PC-3 (cell line): ENCODE results near the gene ZNF423. TPM values are rescaled to one million over a fixed set of nuclear protein-coding genes. Genes with fewer than 3 reads are reported as not detected.

ENCODE experiments used
- ATAC-seq: fragments of 200-7000 bp; cut with Tn5 transposase; 2 replicates; pipeline ENCODE4 v1.9.1; 2020; ENCODE audit warnings: mild to moderate bottlenecking, moderate library complexity
- BruUV-seq: library from RNA; stranded (reverse); fragments of 400-500 nt; replicated peaks from 2 replicates; lab custom pipeline; 2021; lab: Mats Ljungman, UMichigan
- CTCF ChIA-PET: fragments of 300-600 bp; sonication (Branson Sonifier 250); formaldehyde crosslinking; loops from one replicate; lab custom pipeline; 2022; ENCODE audit warnings: antibody characterized with exemption; lab: Charles Lee
- POLR2A ChIA-PET: fragments of 300-600 bp; sonication (Branson Sonifier 250); formaldehyde crosslinking; loops from one replicate; lab custom pipeline; 2022; ENCODE audit warnings: antibody characterized with exemption; ENCODE audit not compliant: unreplicated experiment; lab: Charles Lee
- DNase-seq: peaks from one replicate; pipeline ENCODE4 v3.0.0-alpha.2; 2015
- H2AFZ ChIP-seq: fragments of 300-600 bp; sonication (generic); 2 replicates; pipeline ENCODE4 v1.6.0; 2016; ENCODE audit warnings: antibody characterized with exemption, low read length
- H3F3A ChIP-seq: fragments of 300-600 bp; sonication (generic); one replicate; pipeline ENCODE4 v1.6.0; 2017; ENCODE audit warnings: antibody characterized with exemption, low read length, control low read depth, mild to moderate bottlenecking; ENCODE audit not compliant: unreplicated experiment
- H3K27ac ChIP-seq: fragments of 300-600 bp; sonication (generic); 2 replicates; pipeline ENCODE4 v1.5.1; 2016; ENCODE audit warnings: mild to moderate bottlenecking, low read length
- H3K27me3 ChIP-seq: fragments of 300-600 bp; sonication (generic); 2 replicates; pipeline ENCODE4 v1.6.1; 2016; ENCODE audit warnings: low read length, mixed read lengths
- H3K36me3 ChIP-seq: fragments of 300-600 bp; sonication (generic); 2 replicates; pipeline ENCODE4 v1.6.1; 2016; ENCODE audit warnings: low read depth, mixed run types, low read length, mixed read lengths
- H3K4me1 ChIP-seq: fragments of 300-600 bp; sonication (generic); 2 replicates; pipeline ENCODE4 v1.5.1; 2016; ENCODE audit warnings: low read length; ENCODE audit not compliant: insufficient read depth
- H3K4me2 ChIP-seq: fragments of 300-600 bp; sonication (generic); 2 replicates; pipeline ENCODE4 v1.6.0; 2016; ENCODE audit warnings: low read length
- H3K4me3 ChIP-seq: fragments of 300-600 bp; sonication (generic); 2 replicates; pipeline ENCODE4 v1.5.1; 2016; ENCODE audit warnings: mild to moderate bottlenecking, low read length, mixed read lengths
- H3K79me2 ChIP-seq: fragments of 300-600 bp; sonication (generic); 2 replicates; pipeline ENCODE4 v1.6.1; 2017; ENCODE audit warnings: low read length, mixed read lengths
- H3K9ac ChIP-seq: fragments of 300-600 bp; sonication (generic); 2 replicates; pipeline ENCODE4 v1.6.0; 2016; ENCODE audit warnings: mild to moderate bottlenecking, low read length
- H3K9me2 ChIP-seq: fragments of 300-600 bp; sonication (generic); replicated peaks from 2 replicates; pipeline ENCODE4 v1.6.1; 2016; ENCODE audit warnings: mixed run types, low read length, mixed read lengths
- H3K9me3 ChIP-seq: fragments of 300-600 bp; sonication (generic); 2 replicates; pipeline ENCODE4 v1.6.1; 2016; ENCODE audit warnings: low read length, mixed read lengths
- H4K20me1 ChIP-seq: fragments of 300-600 bp; sonication (generic); 2 replicates; pipeline ENCODE4 v1.6.1; 2016; ENCODE audit warnings: low read length, mixed read lengths
- EZH2 ChIP-seq: fragments of 300-600 bp; sonication (generic); IDR thresholded peaks from one replicate; pipeline ENCODE4 v1.6.1; 2017; ENCODE audit warnings: antibody characterized with exemption, mild to moderate bottlenecking, low read length; ENCODE audit not compliant: unreplicated experiment
- EZH2phosphoT487 ChIP-seq: fragments of 300-600 bp; sonication (generic); IDR thresholded peaks from 2 replicates; pipeline ENCODE4 v1.6.1; 2018; ENCODE audit warnings: mild to moderate bottlenecking, antibody characterized with exemption, low read length, borderline replicate concordance
- intact Hi-C: fragments of 100-400 bp; cut with micrococcal nuclease; formaldehyde crosslinking; loops from 2 replicates; pipeline ENCODE4 v1.9.0; 2023
- total RNA-seq: library from RNA; depleted of rRNA; stranded (reverse); fragments of >200 nt; gene quantifications from 2 replicates; pipeline ENCODE4 v1.2.3, GENCODE V29; 2014
- TF ChIP-seq, protein P1 (sequence below): fragments of 300-600 bp; sonication (generic); conservative IDR thresholded peaks from 2 replicates; pipeline ENCODE4 v1.5.1; 2017; ENCODE audit warnings: antibody characterized with exemption, low read depth, mild to moderate bottlenecking, low read length

Gene ZNF423
- total RNA-seq, 1 experiment from 2014 or later: not detected

DNA sequence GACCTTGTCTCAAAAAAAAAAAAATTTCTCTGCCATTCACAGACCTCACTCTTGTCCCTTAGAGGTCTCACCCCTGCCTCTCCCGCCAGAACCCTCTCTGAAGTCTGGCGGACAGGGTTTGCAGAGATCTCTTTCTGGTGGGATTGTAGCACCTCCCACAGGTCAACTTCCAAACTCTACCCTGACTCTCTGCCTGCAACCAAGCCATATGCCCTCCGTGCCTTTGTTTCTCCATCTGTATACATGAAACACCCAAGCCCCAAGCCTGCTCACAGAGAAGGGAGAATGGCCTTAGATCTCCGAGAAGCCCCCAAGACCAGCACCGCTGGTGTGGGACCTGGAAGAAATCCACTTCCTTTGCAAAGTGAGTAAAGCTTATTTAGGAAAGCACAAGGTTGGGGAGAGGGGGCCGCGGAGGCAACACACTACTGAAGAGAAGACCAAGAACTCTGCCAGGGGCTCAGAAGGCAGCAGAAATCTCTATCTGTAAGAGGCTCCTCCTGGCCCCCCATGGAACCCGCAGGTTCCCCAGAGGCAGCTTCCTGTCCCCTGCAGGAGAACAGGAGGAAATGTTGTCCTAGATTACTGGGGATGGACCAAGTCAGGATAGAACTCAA lies 262.4 kb downstream of the ZNF423 start:
- DNase-seq (no peak), ATAC-seq (no peak)
- no peak overlapping the region for H3K27ac ChIP-seq
- H3K9ac ChIP-seq: no peak overlapping the region
- H3K27me3 ChIP-seq: peaks cover 32% of the 10 kb centered on the region; the same call in 1 of the 2 replicates
- H3K4me2 ChIP-seq: no peak overlapping the region
- TF ChIP-seq, protein P1, sequence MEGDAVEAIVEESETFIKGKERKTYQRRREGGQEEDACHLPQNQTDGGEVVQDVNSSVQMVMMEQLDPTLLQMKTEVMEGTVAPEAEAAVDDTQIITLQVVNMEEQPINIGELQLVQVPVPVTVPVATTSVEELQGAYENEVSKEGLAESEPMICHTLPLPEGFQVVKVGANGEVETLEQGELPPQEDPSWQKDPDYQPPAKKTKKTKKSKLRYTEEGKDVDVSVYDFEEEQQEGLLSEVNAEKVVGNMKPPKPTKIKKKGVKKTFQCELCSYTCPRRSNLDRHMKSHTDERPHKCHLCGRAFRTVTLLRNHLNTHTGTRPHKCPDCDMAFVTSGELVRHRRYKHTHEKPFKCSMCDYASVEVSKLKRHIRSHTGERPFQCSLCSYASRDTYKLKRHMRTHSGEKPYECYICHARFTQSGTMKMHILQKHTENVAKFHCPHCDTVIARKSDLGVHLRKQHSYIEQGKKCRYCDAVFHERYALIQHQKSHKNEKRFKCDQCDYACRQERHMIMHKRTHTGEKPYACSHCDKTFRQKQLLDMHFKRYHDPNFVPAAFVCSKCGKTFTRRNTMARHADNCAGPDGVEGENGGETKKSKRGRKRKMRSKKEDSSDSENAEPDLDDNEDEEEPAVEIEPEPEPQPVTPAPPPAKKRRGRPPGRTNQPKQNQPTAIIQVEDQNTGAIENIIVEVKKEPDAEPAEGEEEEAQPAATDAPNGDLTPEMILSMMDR: no peak
- TF ChIP-seq EZH2 (no peak), EZH2phosphoT487 (no peak)
- POLR2A ChIA-PET: no interaction called here
- no peaks in the 10 kb centered on the region for H3K9me3 ChIP-seq
- H3K36me3 ChIP-seq: no peaks in the 10 kb centered on the region
- CTCF ChIA-PET: no interaction called here
- intact Hi-C loops: loop anchor here (2.0 kb wide), 1 partner anchor 185 kb away; no protein-coding TSS in a partner anchor
- H3K79me2 ChIP-seq: no peaks in the 10 kb centered on the region
- no peaks in the 10 kb centered on the region for H3K9me2 ChIP-seq
- no peaks in the 10 kb centered on the region for H3K4me1 ChIP-seq
- H4K20me1 ChIP-seq: no peaks in the 10 kb centered on the region
- no peak overlapping the region for H3K4me3 ChIP-seq
- no peak overlapping the region for H2AFZ ChIP-seq
- no TSS peak for BruUV-seq
- H3F3A ChIP-seq: no peaks in the 10 kb centered on the region

DNA sequence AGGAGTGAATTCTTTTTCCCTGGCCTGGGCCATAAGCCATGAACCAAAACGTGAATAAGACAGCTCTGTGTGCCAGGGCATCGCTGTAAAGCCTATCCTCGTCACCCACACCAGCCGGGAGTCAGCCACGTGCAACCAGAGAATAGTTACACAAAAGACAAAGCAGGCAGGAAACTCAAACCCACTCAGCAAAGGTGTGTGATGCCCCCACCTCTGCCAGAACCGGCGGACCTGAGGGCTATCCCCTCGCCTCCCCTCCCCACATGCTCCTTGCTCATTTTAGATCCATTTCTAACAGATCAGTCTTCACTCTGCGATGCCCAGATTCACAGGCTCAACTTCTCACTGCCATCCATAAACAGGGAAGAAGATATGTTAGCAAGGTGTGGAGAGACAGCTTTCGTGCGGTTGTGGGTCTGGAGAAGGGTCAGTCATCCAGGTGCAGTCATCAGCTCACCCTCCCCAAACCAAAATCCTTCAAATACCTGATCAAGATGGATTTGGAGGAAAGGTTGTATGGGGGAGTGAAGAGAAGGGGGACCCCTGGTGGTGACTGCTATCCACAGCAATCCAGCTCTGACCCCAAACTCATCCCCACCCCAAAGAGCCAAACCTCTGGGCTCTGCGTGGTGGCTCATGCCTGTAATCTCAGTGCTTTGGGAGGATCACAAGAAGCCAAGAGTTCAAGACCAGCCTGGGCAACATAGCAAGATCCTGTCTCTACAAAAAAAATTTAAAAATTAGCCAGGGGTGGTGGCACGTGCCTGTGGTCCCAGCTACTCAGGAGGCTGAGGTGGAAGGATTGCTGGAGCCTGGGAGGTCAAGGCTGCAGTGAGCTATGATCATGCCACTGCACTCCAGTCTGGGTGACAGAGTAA lies 263.1 kb downstream of the ZNF423 start:
- Histone ChIP-seq H2AFZ (no peak overlapping the region), H4K20me1 (no peaks in the 10 kb centered on the region), H3K27ac (no peak overlapping the region), H3K4me2 (no peak overlapping the region), H3K27me3 (peaks cover 29% of the 10 kb centered on the region; the same call in 1 of the 2 replicates), H3K36me3 (no peaks in the 10 kb centered on the region), H3K4me3 (no peak overlapping the region), H3F3A (no peaks in the 10 kb centered on the region), H3K4me1 (no peaks in the 10 kb centered on the region), H3K9me3 (no peaks in the 10 kb centered on the region), H3K79me2 (no peaks in the 10 kb centered on the region), H3K9me2 (no peaks in the 10 kb centered on the region), H3K9ac (no peak overlapping the region)
- intact Hi-C loops: loop anchor here (2.0 kb wide), 1 partner anchor 184 kb away; no protein-coding TSS in a partner anchor
- peak; percentile 17 for DNase-seq
- no TSS peak for BruUV-seq
- ATAC-seq: peak; percentile 40; the same call in 1 of the 2 replicates
- ChIA-PET CTCF (no interaction called here), POLR2A (no interaction called here)
- TF ChIP-seq EZH2: no peak
- TF ChIP-seq, protein P1: peak; percentile 62
